GM19238 (cell line): ENCODE data around the gene IL4R.
"Not testable (repeated sequence)": the region's sequence is repeated elsewhere in the genome, so short reads cannot be mapped to it uniquely, and the experiment has no call there.

ENCODE experiments used
- DNase-seq: peaks from one replicate; pipeline ENCODE4 v3.0.0; 2011; ENCODE audit warnings: low spot score; ENCODE audit not compliant: insufficient read length

IL4R gene

DNA sequence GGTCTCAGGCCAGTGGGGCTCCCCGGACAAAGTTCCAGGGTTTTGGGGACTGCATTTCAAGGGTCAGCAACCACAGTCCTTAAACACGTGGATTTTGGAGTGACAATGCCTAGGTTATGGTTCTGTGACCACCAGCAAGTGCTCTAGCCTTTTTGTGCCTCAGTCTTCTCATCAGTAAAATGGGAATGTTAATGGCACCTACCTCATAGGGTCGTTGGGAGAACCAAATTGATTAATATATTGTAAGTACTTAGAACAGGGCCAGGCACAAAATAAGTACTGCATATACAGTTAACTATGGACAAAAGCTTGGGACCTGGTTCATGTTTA, 13.8 kb downstream of the IL4R start:
- no peak for DNase-seq

GRCh38 chr16:27328937-27329336, 15.2 kb downstream of the IL4R start:
- no peak for DNase-seq

DNA sequence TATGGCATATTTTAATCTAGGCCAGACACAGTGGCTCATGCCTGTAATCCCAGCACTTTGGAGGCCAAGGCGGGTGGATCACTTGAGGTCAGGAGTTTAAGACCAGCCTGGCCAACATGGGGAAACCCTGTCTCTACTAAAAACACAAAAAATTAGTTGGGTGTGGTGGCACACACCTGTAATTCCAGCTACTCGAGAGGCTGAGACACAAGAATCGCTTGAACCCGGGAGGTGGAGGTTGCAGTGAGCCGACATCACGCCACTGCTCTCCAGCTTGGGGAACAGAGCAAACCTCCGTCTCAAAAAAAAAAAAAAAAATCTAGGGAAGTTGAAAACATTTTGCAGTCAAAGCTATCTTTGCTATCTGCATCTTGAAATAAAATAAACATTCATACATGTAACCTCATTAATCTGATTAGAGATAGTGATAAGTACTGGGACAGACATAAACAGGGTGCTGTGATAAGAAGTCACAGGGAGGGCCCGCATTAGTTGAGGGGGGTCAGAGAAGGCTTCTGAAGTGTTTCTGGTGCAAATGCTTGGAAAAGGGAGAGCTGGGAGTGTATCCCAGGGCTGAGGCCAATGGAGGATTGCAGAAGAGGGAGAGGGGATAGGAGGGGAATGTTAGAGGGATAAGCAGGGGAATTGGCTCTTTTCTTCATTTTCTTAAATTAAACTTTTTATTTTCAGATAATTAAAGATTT, 15.8 kb downstream of the IL4R start:
- DNase-seq, result not testable (repeated sequence)

DNA sequence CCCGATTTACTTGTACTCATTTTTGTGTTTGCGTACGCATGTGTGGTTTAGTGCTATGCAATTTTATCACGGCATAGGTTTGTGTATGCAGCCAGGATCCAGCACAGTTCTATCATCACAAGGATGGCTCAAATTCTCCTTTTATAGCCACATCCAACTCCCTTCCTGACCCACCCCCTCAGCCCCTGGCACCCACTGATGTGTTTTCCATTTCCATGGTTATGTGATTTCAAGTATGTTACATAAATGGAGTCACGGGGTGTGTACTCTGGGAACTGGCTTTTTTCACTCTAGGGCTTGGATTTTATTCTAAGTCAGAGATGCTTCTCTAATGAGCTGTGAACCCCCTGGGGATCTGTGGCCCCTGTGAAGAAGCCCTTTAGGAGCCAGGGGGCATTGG, 16.8 kb downstream of the IL4R start:
- no peak for DNase-seq

DNA sequence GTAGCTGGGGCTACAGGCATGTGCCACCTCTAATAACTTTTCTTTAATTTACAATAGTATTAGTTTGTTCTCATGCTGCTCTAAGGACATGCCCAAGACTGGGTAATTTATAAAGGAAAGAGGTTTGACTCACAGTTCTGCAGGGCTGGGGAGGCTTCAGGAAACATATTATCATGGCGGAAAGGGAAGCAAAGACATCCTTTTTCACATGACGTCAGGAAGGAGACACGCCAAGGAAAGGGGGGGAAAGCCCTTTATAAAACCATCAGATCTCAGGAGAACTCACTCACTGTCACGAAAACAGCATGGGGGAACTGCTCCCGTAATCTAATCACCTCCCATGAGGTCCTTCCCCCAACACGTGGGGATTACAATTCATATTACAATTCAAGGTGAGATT, 18.3 kb downstream of the IL4R start:
- DNase-seq, result no peak

GRCh38 chr16:27333104-27333503, 19.3 kb downstream of the IL4R start:
- DNase-seq, result no peak

DNA sequence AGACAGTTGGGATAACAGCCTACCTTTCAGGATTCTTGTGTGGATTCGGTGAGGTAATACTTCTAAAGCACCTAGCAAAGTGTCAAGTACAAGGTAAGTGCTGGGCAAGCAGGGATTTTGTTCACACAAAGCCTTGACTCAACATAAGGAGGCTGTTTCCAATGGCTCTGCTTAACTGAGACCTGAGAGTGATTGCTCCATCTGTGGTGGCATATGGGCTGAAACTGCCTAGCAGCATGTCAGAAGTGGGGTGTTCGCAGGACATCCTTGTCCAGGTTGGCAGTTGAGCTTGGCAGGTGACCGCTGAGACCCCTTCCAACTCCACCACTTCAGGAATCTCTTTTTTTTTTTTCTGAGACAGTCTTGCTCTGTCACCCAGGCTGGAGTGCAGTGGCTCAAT, 19.8 kb downstream of the IL4R start:
- no peak for DNase-seq

- DNase-seq, result no peak
Observed at GRCh38 chr16:27334192-27334764, 20.5 kb downstream of the IL4R start.

DNA sequence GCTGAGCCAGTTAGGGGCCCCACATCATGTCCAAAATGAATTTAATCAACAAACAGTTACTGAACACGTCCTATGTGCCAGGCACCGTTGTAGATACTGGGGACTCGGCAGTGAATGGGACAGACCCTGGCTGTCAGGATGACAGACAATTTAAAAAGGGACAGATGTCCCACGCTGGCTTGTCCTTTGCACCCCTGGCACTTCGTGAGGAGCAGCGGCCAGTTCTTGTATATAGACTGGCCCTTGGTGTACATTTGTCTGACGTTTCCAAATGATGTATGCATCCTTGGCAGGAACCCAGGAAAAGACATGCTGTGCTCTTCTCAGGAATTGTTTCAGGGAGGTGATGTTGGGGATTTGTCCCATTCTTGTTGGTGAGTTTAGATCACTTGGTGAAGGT, 21.1 kb downstream of the IL4R start:
- no peak for DNase-seq

DNA sequence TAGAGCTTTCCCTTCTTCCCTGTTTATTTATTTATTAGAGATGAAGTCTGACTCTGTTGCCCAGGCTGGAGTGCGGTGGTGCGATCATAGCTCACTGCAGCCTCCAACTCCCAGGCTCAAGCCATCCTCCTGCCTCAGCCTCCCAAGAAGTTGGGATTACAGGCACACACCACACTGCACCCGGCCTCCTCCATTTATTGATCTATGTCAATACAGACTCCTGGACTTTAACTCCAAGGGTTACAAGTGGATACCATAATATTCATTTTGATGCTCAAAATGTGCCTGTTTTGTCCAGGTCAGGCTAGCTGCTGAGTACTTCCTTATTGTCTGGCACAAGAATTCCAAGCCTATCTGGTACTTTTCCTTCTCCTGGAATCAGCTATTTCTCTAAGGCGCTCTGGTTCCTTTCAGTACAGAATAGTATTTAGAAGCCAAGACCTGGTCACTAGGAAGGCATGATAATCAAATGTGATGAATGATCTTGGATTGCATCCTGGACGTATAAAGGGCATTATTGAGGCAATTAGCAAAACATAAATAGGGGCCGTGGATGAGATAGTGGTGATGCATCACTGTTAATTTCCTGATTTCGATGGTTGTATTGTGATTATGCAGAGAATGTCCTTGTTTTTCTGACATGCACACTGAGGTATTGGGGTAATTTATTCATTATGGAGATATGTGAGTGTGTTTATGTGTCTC, 21.7 kb downstream of the IL4R start:
- no peak for DNase-seq

GRCh38 chr16:27337024-27337423, 23.2 kb downstream of the IL4R start:
- DNase-seq, result no peak

DNA sequence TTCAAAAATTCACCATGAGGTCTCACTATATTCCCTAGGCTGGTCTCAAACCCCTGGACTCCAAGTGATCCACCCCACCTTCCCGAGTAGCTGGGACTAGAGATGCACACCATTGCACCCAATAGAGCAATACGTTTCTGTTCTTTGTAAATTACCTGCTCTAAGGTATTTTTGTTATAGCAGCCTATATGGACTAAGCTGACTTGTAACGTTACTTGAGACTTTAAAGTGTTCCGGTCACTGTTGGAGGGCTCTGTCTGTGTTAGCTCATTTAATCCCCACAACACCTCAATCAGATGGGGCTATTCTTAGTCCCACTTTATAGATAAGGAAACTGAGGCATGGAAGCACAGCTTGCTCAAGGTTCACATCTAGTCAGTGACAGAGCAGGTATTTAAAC, 25.4 kb downstream of the IL4R start:
- no peak for DNase-seq

GRCh38 chr16:27340654-27341053, 26.9 kb downstream of the IL4R start:
- no peak for DNase-seq

GRCh38 chr16:27341549-27341948, 27.8 kb downstream of the IL4R start:
- no peak for DNase-seq

- no peak for DNase-seq
Observed at GRCh38 chr16:27341971-27342370, 28.2 kb downstream of the IL4R start.

DNA sequence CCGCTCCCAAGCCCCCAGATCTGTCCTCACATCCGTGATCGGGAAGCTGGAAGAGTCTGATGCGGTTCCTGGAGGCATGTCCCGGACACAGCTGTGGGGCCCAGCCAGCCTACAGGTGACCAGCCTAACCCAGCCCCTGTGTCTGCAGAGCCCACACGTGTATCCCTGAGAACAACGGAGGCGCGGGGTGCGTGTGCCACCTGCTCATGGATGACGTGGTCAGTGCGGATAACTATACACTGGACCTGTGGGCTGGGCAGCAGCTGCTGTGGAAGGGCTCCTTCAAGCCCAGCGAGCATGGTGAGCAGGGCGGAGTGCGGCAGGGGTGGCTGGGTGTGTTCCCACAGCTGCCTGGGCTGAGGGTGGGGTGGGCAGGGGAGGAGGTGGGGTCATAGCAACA, 30.9 kb downstream of the IL4R start:
- no peak for DNase-seq

DNA sequence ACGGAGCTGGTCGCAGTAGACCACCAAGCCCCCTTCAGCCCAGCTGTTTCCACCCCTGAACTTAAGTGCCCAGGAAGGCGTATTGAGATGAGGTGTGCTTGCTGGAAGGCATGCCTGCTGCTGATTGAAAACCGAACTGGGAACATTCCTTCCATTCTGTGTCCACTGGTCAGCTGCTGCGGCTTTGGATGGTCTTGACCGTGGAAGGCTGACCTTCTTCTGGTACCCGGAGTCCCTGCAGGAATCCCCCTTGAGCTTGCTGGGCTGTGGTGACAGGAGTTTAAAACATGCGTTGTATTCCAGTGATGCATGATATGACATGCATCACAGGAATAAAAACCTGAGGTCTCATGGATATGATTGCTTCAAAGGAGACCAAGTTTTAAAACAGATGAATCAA, 31.4 kb downstream of the IL4R start:
- no peak for DNase-seq

GRCh38 chr16:27346819-27347218, 33.0 kb downstream of the IL4R start:
- DNase-seq, result no peak

- no peak for DNase-seq
Observed at GRCh38 chr16:27347930-27348685, 34.3 kb downstream of the IL4R start.

DNA sequence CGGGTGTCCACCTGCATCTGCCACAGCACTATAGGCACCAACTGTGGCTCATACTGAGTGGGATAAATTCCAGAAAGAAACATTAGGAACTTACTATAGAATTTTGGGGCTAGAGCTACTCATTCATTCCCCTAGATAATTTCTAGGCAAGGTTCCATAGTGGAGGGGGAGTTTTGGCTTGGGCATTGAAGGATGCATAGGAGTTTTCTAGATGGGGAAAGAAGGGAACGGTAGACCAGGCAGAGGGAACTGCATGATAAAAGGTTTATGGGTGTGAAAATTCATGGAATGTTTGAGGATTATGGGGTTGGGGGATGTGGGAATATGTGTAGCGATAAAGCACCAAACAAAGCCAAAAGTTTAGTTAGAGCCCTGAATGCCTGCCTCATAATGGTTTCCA, 35.5 kb downstream of the IL4R start:
- no peak for DNase-seq

DNA sequence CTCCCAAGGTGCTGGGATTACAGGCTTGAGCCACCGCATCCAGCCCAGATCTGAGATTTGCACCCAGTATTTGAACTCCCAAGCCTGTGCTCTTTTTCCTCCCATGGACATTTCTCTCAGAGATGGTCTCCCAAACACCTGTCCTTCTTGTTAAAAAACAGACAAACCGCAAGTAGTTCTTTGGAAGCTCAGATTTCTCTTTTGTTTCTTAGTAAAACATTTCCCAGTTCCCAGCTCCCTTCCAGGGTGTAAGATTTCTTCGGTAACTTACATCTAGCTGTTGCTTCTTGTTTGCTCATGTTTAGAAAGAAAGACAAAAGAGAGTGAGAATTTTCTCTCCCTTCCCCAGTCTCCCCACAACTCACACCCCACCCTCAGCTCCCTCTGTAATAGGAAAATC, 36.2 kb downstream of the IL4R start:
- DNase-seq, result no peak

GRCh38 chr16:27351989-27352388, 38.2 kb downstream of the IL4R start:
- DNase-seq, result no peak
